GM23338 (cell line): ENCODE measurements around the gene SH3D19.

Experiments used
- CTCF ChIP-seq, 2 experiments: fragments of 200-600 bp in 1 of 2; sonication (generic) in 1 of 2; conservative IDR thresholded peaks; 2 replicates each; pipeline versions ENCODE4 v1.5.1 to v1.6.1; 2016 to 2017; ENCODE audit warnings: antibody characterized with exemption in 2 of 2, low read depth in 2 of 2, mild to moderate bottlenecking in 2 of 2, moderate library complexity in 1 of 2
- EZH2 ChIP-seq: fragments of 200-600 bp; sonication (generic); IDR thresholded peaks from one replicate; pipeline ENCODE4 v1.8.0; 2017; ENCODE audit warnings: antibody characterized with exemption, mild to moderate bottlenecking, low read depth; ENCODE audit not compliant: unreplicated experiment
- POLR2AphosphoS5 ChIP-seq: IDR thresholded peaks from 2 replicates; pipeline ENCODE4 v1.6.1; 2016; ENCODE audit warnings: antibody characterized with exemption, low read depth
- STAT1 ChIP-seq: IDR thresholded peaks from one replicate; pipeline ENCODE4 v1.6.1; 2016; ENCODE audit warnings: antibody characterized with exemption; ENCODE audit not compliant: unreplicated experiment
- ZNF331 ChIP-seq: fragments of 250-450 bp; sonication (Bioruptor Pico); IDR thresholded peaks from 2 replicates; pipeline ENCODE4 v1.5.0; 2020; ENCODE audit warnings: low read depth, mild to moderate bottlenecking, moderate library complexity

DNA sequence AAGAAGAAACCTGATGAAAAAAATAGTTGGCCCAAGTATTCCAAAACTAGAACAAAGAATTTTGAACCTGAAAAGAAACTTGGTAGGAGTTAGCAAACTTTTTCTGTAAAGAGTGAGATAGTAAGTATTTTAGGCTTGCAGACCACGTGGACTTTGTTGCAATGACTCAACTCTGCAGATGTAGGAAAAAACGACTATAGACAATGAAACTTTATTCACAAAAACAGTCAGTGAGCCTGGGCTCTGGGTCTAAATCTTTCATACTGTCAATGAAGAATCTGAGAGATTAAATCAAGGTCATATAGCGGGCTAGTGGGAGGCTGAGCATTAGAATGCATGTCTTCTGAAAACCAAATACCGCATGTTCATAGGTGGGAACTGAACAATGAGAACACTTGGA, 23.0 kb downstream of the SH3D19 start:
- no peak for TF ChIP-seq CTCF (conservative IDR thresholded peaks at IDR 0.05; ENCODE audit: low read depth in 2 of 2)
- no peak for TF ChIP-seq POLR2AphosphoS5
- no peak for TF ChIP-seq ZNF331 (CRISPR knock-in tag)
- no peak for TF ChIP-seq EZH2
- TF ChIP-seq STAT1: no peak
